SK-N-SH treated with all-trans-retinoic acid at 6 μM for 48 hours (cell line): ENCODE data around the gene GIPC2.

Source experiments
- ATAC-seq: fragments of 200-7000 bp; cut with Tn5 transposase; 3 replicates; pipeline ENCODE4 v1.9.1; 2020; ENCODE audit warnings: mild to moderate bottlenecking, moderate library complexity
- ARNTL ChIP-seq: fragments of 450-650 bp; formaldehyde crosslinking; IDR thresholded peaks from 2 replicates; pipeline ENCODE4 v1.5.0; 2020; ENCODE audit warnings: low read depth, mild to moderate bottlenecking, moderate library complexity, borderline replicate concordance
- BACH2 ChIP-seq: fragments of 250-450 bp; sonication (Bioruptor Pico); IDR thresholded peaks from 2 replicates; pipeline ENCODE4 v1.9.0; 2021; ENCODE audit warnings: mild to moderate bottlenecking, borderline replicate concordance
- CSDC2 ChIP-seq: fragments of 250-450 bp; sonication (Bioruptor Pico); IDR thresholded peaks from 2 replicates; pipeline ENCODE4 v1.5.0; 2020; ENCODE audit warnings: mild to moderate bottlenecking, moderate library complexity
- ESRRG ChIP-seq: fragments of 250-450 bp; sonication (Bioruptor Pico); IDR thresholded peaks from 2 replicates; pipeline ENCODE4 v1.6.1; 2021; ENCODE audit warnings: mild to moderate bottlenecking
- GLIS3 ChIP-seq: fragments of 250-450 bp; sonication (Bioruptor Pico); IDR thresholded peaks from 2 replicates; pipeline ENCODE4 v1.5.0; 2020; ENCODE audit warnings: mild to moderate bottlenecking, moderate library complexity
- ISL1 ChIP-seq: fragments of 250-450 bp; sonication (Bioruptor Pico); IDR thresholded peaks from 2 replicates; pipeline ENCODE4 v2.1.2; 2022; ENCODE audit warnings: mild to moderate bottlenecking, moderate library complexity
- OSR1 ChIP-seq: fragments of 250-450 bp; sonication (Bioruptor Pico); IDR thresholded peaks from 2 replicates; pipeline ENCODE4 v1.8.0; 2022; ENCODE audit warnings: moderate library complexity, mild to moderate bottlenecking, inconsistent platforms
- PPARA ChIP-seq: fragments of 250-450 bp; sonication (Bioruptor Pico); IDR thresholded peaks from 2 replicates; pipeline ENCODE4 v1.5.0; 2020; ENCODE audit warnings: mild to moderate bottlenecking, borderline replicate concordance
- RARB ChIP-seq: fragments of 250-450 bp; sonication (Bioruptor Pico); IDR thresholded peaks from 2 replicates; pipeline ENCODE4 v1.8.0; 2021; ENCODE audit warnings: mild to moderate bottlenecking, moderate library complexity
- TCF4 ChIP-seq: fragments of 250-450 bp; sonication (Bioruptor Pico); IDR thresholded peaks from 2 replicates; pipeline ENCODE4 v1.8.0; 2021; ENCODE audit warnings: mild to moderate bottlenecking, moderate library complexity, borderline replicate concordance
- TOX ChIP-seq: fragments of 250-450 bp; sonication (Bioruptor Pico); IDR thresholded peaks from 2 replicates; pipeline ENCODE4 v1.8.0; 2021; ENCODE audit warnings: mild to moderate bottlenecking, moderate library complexity, borderline replicate concordance
- ZC3H10 ChIP-seq: fragments of 250-450 bp; sonication (Bioruptor Pico); IDR thresholded peaks from 2 replicates; pipeline ENCODE4 v1.5.1; 2021; ENCODE audit warnings: mild to moderate bottlenecking, moderate library complexity
- ZFP3 ChIP-seq: fragments of 250-450 bp; sonication (Bioruptor Pico); IDR thresholded peaks from 2 replicates; pipeline ENCODE4 v1.5.0; 2020; ENCODE audit warnings: mild to moderate bottlenecking, moderate library complexity
- ZFP30 ChIP-seq: fragments of 450-650 bp; formaldehyde crosslinking; IDR thresholded peaks from 2 replicates; pipeline ENCODE4 v1.5.0; 2022; ENCODE audit warnings: mild to moderate bottlenecking, moderate library complexity
- ZNF565 ChIP-seq: fragments of 450-650 bp; formaldehyde crosslinking; conservative IDR thresholded peaks from 2 replicates; pipeline ENCODE4 v1.5.0; 2020; ENCODE audit warnings: low read depth, mild to moderate bottlenecking, moderate library complexity
- ZNF70 ChIP-seq: fragments of 450-650 bp; formaldehyde crosslinking; IDR thresholded peaks from 2 replicates; pipeline ENCODE4 v1.5.0; 2020; ENCODE audit warnings: mild to moderate bottlenecking, moderate library complexity
- ZNF8 ChIP-seq: fragments of 450-650 bp; formaldehyde crosslinking; IDR thresholded peaks from 2 replicates; pipeline ENCODE4 v1.5.0; 2020; ENCODE audit warnings: mild to moderate bottlenecking, moderate library complexity
- TF ChIP-seq, protein P1 (sequence below): fragments of 250-450 bp; sonication (Bioruptor Pico); IDR thresholded peaks from 2 replicates; pipeline ENCODE4 v1.8.0; 2021; ENCODE audit warnings: low read depth, mild to moderate bottlenecking, moderate library complexity, borderline replicate concordance
- TF ChIP-seq, protein P2 (sequence below): fragments of 250-450 bp; sonication (Bioruptor Pico); IDR thresholded peaks from 2 replicates; pipeline ENCODE4 v1.8.0; 2020; ENCODE audit warnings: mild to moderate bottlenecking, moderate library complexity, borderline replicate concordance
- TF ChIP-seq, protein P3 (sequence below): fragments of 250-450 bp; sonication (Bioruptor Pico); IDR thresholded peaks from 2 replicates; pipeline ENCODE4 v1.5.1; 2021; ENCODE audit warnings: mild to moderate bottlenecking, moderate library complexity
- TF ChIP-seq, protein P4 (sequence below): fragments of 250-450 bp; sonication (Bioruptor Pico); IDR thresholded peaks from 2 replicates; pipeline ENCODE4 v1.5.0; 2020; ENCODE audit warnings: mild to moderate bottlenecking, moderate library complexity
- TF ChIP-seq, protein P5 (sequence below): fragments of 250-450 bp; sonication (Bioruptor Pico); IDR thresholded peaks from 2 replicates; pipeline ENCODE4 v1.5.1; 2020; ENCODE audit warnings: low read depth, mild to moderate bottlenecking, moderate library complexity

GIPC2 gene

DNA sequence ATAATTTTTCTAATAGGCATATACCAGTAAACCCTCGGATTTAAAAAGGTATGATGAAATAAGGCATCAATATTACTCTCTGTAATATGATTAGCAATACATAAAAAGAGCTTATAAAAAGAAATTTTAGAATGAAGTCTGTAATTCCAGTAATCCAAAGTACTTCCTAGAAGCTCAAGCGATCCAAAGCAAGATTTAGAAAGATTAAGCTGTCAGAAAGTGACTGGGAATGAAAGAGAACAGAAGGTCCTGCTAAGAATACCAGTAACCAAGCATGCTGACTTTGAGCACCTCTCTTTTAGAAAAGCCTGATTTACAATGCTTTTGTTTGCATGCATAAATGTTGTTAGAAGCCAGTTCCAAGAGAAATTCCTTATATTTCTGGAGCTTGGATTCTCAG, 125.1 kb downstream of the GIPC2 start (continued):
- TF ChIP-seq ZFP30 (CRISPR knock-in tag) (no peak), RARB (no peak), ISL1 (CRISPR knock-in tag) (peak; percentile 70)

DNA sequence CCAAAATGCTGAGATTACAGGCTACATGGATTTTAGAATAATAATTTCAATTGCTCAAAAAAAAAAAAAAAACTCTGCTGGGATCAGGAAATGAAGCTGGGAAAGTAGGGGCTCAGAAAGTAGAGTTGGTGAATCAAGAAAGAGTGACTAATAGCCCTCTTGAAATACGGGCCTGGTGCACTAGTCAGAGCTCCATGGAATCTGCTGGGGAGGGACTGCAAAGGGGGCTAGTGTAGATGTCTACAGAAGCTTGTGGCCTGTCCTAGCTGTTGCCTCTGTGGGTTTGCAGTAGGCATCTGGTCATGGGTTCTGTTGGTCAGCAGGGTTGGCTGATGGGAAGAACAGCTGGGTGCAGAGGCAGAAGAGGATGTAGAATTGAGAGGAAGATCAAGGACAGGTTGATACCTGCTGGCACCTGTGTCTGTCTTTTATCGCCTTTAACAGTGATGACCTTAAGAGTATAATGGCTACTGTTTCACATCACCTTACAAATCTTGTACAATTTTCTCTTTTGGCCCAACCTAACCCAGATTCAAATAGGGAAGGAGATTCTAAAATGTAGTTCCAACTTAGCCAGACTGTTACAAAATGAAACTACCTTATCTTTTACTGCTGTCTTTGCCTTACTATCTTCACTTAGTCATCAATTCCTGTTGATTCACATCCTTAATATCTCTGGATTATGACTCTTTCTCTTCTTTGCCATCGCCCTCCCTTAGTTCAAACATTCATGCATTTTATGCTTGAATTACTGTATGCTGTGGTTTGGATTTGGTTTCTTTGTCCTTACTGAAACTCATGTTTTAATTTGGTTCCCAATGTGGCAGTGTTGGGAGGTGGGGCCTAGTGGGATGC, 126.2 kb downstream of the GIPC2 start:
- peak; percentile 67; the same call in 2 of the 3 replicates for ATAC-seq
- no peak for TF ChIP-seq ZC3H10 (CRISPR knock-in tag)
- no peak for TF ChIP-seq TOX (CRISPR knock-in tag)
- TF ChIP-seq, protein P1, sequence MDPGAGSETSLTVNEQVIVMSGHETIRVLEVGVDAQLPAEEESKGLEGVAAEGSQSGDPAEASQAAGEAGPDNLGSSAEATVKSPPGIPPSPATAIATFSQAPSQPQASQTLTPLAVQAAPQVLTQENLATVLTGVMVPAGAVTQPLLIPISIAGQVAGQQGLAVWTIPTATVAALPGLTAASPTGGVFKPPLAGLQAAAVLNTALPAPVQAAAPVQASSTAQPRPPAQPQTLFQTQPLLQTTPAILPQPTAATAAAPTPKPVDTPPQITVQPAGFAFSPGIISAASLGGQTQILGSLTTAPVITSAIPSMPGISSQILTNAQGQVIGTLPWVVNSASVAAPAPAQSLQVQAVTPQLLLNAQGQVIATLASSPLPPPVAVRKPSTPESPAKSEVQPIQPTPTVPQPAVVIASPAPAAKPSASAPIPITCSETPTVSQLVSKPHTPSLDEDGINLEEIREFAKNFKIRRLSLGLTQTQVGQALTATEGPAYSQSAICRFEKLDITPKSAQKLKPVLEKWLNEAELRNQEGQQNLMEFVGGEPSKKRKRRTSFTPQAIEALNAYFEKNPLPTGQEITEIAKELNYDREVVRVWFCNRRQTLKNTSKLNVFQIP (CRISPR knock-in tag) = no peak
- TF ChIP-seq BACH2 (CRISPR knock-in tag) = no peak
- TF ChIP-seq ZFP3 (CRISPR knock-in tag) = no peak
- TF ChIP-seq CSDC2 (CRISPR knock-in tag) = no peak
- TF ChIP-seq RARB = no peak
- TF ChIP-seq ZNF70 (CRISPR knock-in tag) = no peak
- TF ChIP-seq OSR1 (CRISPR knock-in tag) = no peak
- TF ChIP-seq ZNF8 (CRISPR knock-in tag) = no peak
- TF ChIP-seq ZFP30 (CRISPR knock-in tag) = no peak
- TF ChIP-seq ARNTL (CRISPR knock-in tag) = no peak
- TF ChIP-seq ESRRG (CRISPR knock-in tag) = no peak
- no peak for TF ChIP-seq ISL1 (CRISPR knock-in tag)
- TF ChIP-seq PPARA (CRISPR knock-in tag) = no peak
- TF ChIP-seq, protein P2, sequence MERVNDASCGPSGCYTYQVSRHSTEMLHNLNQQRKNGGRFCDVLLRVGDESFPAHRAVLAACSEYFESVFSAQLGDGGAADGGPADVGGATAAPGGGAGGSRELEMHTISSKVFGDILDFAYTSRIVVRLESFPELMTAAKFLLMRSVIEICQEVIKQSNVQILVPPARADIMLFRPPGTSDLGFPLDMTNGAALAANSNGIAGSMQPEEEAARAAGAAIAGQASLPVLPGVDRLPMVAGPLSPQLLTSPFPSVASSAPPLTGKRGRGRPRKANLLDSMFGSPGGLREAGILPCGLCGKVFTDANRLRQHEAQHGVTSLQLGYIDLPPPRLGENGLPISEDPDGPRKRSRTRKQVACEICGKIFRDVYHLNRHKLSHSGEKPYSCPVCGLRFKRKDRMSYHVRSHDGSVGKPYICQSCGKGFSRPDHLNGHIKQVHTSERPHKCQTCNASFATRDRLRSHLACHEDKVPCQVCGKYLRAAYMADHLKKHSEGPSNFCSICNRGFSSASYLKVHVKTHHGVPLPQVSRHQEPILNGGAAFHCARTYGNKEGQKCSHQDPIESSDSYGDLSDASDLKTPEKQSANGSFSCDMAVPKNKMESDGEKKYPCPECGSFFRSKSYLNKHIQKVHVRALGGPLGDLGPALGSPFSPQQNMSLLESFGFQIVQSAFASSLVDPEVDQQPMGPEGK (CRISPR knock-in tag) = no peak
- TF ChIP-seq TCF4 = no peak
- TF ChIP-seq, protein P3, sequence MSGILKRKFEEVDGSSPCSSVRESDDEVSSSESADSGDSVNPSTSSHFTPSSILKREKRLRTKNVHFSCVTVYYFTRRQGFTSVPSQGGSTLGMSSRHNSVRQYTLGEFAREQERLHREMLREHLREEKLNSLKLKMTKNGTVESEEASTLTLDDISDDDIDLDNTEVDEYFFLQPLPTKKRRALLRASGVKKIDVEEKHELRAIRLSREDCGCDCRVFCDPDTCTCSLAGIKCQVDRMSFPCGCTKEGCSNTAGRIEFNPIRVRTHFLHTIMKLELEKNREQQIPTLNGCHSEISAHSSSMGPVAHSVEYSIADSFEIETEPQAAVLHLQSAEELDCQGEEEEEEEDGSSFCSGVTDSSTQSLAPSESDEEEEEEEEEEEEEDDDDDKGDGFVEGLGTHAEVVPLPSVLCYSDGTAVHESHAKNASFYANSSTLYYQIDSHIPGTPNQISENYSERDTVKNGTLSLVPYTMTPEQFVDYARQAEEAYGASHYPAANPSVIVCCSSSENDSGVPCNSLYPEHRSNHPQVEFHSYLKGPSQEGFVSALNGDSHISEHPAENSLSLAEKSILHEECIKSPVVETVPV (CRISPR knock-in tag) = no peak
- TF ChIP-seq GLIS3 = no peak

DNA sequence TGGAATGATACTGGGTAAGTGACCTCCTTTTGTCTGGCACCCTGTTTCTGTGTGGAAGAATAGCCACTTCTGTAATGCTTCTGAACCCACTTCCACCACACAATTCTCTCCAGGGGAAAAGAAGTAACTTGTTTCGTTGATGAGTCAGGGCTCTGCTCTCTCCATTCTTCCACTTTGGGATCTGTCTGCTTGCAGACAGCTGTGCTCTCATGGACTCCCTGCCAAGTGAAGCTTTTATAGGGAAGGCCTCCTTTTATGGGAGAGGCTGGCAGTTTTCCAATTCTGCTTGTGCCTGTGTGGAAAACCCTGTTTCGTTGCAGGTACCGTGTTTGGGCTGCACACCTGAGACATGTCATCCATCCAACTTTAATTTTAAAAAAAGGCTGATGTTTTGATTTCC, 130.7 kb downstream of the GIPC2 start:
- ATAC-seq = peak; percentile 73
- TF ChIP-seq ZC3H10 (CRISPR knock-in tag) = no peak
- TF ChIP-seq, protein P3 (CRISPR knock-in tag) = no peak
- TF ChIP-seq ZFP3 (CRISPR knock-in tag) = no peak
- TF ChIP-seq ZNF565 = no peak
- TF ChIP-seq, protein P4, sequence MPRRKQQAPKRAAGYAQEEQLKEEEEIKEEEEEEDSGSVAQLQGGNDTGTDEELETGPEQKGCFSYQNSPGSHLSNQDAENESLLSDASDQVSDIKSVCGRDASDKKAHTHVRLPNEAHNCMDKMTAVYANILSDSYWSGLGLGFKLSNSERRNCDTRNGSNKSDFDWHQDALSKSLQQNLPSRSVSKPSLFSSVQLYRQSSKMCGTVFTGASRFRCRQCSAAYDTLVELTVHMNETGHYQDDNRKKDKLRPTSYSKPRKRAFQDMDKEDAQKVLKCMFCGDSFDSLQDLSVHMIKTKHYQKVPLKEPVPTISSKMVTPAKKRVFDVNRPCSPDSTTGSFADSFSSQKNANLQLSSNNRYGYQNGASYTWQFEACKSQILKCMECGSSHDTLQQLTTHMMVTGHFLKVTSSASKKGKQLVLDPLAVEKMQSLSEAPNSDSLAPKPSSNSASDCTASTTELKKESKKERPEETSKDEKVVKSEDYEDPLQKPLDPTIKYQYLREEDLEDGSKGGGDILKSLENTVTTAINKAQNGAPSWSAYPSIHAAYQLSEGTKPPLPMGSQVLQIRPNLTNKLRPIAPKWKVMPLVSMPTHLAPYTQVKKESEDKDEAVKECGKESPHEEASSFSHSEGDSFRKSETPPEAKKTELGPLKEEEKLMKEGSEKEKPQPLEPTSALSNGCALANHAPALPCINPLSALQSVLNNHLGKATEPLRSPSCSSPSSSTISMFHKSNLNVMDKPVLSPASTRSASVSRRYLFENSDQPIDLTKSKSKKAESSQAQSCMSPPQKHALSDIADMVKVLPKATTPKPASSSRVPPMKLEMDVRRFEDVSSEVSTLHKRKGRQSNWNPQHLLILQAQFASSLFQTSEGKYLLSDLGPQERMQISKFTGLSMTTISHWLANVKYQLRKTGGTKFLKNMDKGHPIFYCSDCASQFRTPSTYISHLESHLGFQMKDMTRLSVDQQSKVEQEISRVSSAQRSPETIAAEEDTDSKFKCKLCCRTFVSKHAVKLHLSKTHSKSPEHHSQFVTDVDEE = no peak
- no peak for TF ChIP-seq TCF4
- TF ChIP-seq, protein P5, sequence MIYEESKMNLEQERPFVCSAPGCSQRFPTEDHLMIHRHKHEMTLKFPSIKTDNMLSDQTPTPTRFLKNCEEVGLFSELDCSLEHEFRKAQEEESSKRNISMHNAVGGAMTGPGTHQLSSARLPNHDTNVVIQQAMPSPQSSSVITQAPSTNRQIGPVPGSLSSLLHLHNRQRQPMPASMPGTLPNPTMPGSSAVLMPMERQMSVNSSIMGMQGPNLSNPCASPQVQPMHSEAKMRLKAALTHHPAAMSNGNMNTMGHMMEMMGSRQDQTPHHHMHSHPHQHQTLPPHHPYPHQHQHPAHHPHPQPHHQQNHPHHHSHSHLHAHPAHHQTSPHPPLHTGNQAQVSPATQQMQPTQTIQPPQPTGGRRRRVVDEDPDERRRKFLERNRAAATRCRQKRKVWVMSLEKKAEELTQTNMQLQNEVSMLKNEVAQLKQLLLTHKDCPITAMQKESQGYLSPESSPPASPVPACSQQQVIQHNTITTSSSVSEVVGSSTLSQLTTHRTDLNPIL (CRISPR knock-in tag) = no peak
